ENCODE data around the gene GAS2L3.

GRCh38 chr12:100656141-100656540, 82.7 kb downstream of the GAS2L3 start:
- TF ChIP-seq EZH2 (optimal IDR thresholded peaks at IDR 0.05; ENCODE audit: low read depth, low read length) = no peak
- TF ChIP-seq CTCF (IDR thresholded peaks at IDR 0.05; ENCODE audit: low read length) = no peak
- TF ChIP-seq EZH2phosphoT487 (IDR thresholded peaks at IDR 0.05; ENCODE audit: low read length) = no peak
